Measurements from ENCODE around the gene PKP4. TPM values are rescaled to one million over a fixed set of nuclear protein-coding genes. Genes with fewer than 3 reads are reported as not detected.

The PKP4 gene
- total and polyA plus RNA-seq, 9 of the 15 experiments (the other 6 are each of a cell fraction or from before 2014, with no cell fraction given): 24.6 to 99.1 (median 74.0) TPM

DNA sequence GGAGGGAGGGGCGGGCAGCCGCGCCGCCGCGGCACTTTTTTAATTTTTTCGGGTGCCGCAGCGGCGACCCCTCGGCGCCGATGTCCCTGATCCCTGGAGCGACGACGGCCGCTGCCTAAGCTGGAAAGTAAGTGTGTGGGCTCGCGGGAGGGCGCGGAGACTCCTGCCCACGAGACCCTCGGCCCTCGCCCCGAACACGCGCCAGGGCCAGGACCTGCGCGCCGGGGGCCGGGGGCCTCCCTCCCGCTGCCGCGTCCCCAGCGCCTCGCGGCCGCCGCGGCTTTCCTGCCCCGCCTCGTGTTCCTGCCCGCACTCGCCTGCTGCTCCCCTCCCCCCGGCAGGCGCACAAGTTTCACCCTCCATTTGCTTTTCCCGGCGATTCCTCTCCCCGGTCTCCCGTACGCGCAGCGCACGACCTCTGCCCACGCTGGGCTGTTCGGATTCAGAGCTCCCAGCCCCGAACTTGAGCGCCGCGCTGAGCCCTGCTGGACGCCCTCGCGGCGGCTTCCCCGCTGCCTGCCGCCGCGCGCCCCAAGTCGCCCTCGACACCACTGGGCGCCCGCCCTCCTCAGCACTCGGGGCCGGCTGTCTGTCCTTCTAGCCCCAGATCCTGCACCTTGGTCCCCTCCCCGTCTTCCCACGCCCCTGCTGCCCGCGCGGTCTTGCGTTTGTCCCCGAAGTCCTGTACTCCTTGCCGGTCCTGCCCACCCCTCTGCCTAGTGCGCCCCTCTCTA is 507 bp downstream of the PKP4 start (continued):
- no peak for TF ChIP-seq MITF (IDR thresholded peaks at IDR 0.05)
- TF ChIP-seq ZNF146 (CRISPR knock-in tag; IDR thresholded peaks at IDR 0.05; ENCODE audit: unreplicated experiment): no peak
- TF ChIP-seq NFIC (IDR thresholded peaks at IDR 0.05): peak; percentile 21; the same call in 1 of the 2 replicates
- no peak for TF ChIP-seq ZNF507 (tag; conservative IDR thresholded peaks at IDR 0.05)
- no peak for TF ChIP-seq HOXB6 (CRISPR knock-in tag; IDR thresholded peaks at IDR 0.05; ENCODE audit: borderline replicate concordance)
- peak; percentile 6 for TF ChIP-seq DACH1 (IDR thresholded peaks at IDR 0.05; ENCODE audit: partially characterized antibody)
- no peak for TF ChIP-seq ZNF133 (CRISPR knock-in tag; IDR thresholded peaks at IDR 0.05)
- no peak for TF ChIP-seq MTF1 (CRISPR knock-in tag; IDR thresholded peaks at IDR 0.05; ENCODE audit: borderline replicate concordance)
- no peak for TF ChIP-seq ZSCAN32 (CRISPR knock-in tag; IDR thresholded peaks at IDR 0.05)
- no peak for TF ChIP-seq TCFL5 (CRISPR knock-in tag; conservative IDR thresholded peaks at IDR 0.05)
- TF ChIP-seq, protein P1, sequence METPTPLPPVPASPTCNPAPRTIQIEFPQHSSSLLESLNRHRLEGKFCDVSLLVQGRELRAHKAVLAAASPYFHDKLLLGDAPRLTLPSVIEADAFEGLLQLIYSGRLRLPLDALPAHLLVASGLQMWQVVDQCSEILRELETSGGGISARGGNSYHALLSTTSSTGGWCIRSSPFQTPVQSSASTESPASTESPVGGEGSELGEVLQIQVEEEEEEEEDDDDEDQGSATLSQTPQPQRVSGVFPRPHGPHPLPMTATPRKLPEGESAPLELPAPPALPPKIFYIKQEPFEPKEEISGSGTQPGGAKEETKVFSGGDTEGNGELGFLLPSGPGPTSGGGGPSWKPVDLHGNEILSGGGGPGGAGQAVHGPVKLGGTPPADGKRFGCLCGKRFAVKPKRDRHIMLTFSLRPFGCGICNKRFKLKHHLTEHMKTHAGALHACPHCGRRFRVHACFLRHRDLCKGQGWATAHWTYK (CRISPR knock-in tag; IDR thresholded peaks at IDR 0.05): no peak
- no peak for TF ChIP-seq ZNF124 (CRISPR knock-in tag; IDR thresholded peaks at IDR 0.05)
- TF ChIP-seq ZBTB34 (CRISPR knock-in tag; IDR thresholded peaks at IDR 0.05): no peak
- TF ChIP-seq EP400 (IDR thresholded peaks at IDR 0.05): peak; percentile 77; the same call in 1 of the 2 replicates
- TF ChIP-seq, protein P2, sequence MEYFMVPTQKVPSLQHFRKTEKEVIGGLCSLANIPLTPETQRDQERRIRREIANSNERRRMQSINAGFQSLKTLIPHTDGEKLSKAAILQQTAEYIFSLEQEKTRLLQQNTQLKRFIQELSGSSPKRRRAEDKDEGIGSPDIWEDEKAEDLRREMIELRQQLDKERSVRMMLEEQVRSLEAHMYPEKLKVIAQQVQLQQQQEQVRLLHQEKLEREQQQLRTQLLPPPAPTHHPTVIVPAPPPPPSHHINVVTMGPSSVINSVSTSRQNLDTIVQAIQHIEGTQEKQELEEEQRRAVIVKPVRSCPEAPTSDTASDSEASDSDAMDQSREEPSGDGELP (CRISPR knock-in tag; IDR thresholded peaks at IDR 0.05; ENCODE audit: borderline replicate concordance): no peak; the same call in 1 of the 2 replicates
- peak; percentile 79; the same call in 1 of the 2 replicates for TF ChIP-seq OTX1 (CRISPR knock-in tag; IDR thresholded peaks at IDR 0.05)
- TF ChIP-seq CBX2 (IDR thresholded peaks at IDR 0.05; ENCODE audit: insufficient read depth, low read length, poor library complexity, severe bottlenecking): no peak
- no peak for TF ChIP-seq TAL1 (IDR thresholded peaks at IDR 0.05)
- peak; percentile 64; the same call in 1 of the 2 replicates for TF ChIP-seq NFRKB (IDR thresholded peaks at IDR 0.05; ENCODE audit: low read depth)
- TF ChIP-seq RCOR1 (IDR thresholded peaks at IDR 0.05; ENCODE audit: borderline replicate concordance in 1 of 2, low read depth in 2 of 2, low read length in 2 of 2): no peak
- no peak for TF ChIP-seq XRCC4 (IDR thresholded peaks at IDR 0.05; ENCODE audit: extremely low read depth, insufficient read depth, insufficient read length)
- no peak for TF ChIP-seq MXI1 (IDR thresholded peaks at IDR 0.05; ENCODE audit: low read depth, low read length)
- no peak for TF ChIP-seq ETS2 (tag; IDR thresholded peaks at IDR 0.05; ENCODE audit: borderline replicate concordance, poor library complexity, severe bottlenecking)
- TF ChIP-seq FOXM1 (IDR thresholded peaks at IDR 0.05; ENCODE audit: low read depth): no peak
- TF ChIP-seq FOXM1 (CRISPR knock-in tag; IDR thresholded peaks at IDR 0.05; ENCODE audit: low read depth): no peak
